Activated CD4-positive, CD25-positive, alpha-beta regulatory T cell treated with anti-CD3 and anti-CD28 coated beads, Interleukin-2, amount 50 U/mL, for 16 hours (primary cell): ENCODE results near the gene TENT4A.

Source experiments
- DNase-seq: peaks from one replicate; pipeline ENCODE4 v3.0.0-alpha.2; 2020; ENCODE audit warnings: low read depth, low spot score

The TENT4A gene

DNA sequence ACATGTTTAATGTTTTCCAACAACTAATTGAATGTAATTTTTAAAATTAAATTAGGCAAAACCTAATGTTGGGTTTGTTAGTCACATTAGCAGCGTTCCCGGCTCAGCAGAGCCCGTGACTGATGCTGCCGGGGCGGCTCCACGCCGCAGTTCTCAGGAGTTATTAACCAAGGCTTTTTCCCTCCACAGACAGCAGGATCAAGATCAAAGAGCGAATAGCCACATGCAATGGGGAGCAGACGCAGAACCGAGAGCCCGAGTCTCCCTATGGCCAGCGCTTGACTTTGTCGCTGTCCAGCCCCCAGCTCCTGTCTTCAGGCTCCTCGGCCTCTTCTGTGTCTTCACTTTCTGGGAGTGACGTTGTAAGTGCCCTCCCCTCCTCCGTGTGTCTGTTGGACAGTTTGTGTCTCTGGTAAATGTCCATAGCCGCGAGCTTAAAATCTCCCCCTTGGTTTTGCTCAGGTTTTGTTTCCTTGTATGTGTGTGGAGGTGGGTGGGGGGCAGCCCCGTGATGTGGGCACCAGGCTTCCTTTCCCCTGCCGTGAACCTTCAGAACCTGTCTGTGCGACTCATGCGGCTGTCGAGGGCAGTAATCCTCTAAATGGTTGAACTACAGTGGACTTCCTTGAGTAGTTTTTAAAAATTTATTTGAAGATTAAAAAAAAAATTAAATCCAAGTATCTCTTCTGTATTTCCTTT is 37.1 kb downstream of the TENT4A start:
- DNase-seq, result no peak

DNA sequence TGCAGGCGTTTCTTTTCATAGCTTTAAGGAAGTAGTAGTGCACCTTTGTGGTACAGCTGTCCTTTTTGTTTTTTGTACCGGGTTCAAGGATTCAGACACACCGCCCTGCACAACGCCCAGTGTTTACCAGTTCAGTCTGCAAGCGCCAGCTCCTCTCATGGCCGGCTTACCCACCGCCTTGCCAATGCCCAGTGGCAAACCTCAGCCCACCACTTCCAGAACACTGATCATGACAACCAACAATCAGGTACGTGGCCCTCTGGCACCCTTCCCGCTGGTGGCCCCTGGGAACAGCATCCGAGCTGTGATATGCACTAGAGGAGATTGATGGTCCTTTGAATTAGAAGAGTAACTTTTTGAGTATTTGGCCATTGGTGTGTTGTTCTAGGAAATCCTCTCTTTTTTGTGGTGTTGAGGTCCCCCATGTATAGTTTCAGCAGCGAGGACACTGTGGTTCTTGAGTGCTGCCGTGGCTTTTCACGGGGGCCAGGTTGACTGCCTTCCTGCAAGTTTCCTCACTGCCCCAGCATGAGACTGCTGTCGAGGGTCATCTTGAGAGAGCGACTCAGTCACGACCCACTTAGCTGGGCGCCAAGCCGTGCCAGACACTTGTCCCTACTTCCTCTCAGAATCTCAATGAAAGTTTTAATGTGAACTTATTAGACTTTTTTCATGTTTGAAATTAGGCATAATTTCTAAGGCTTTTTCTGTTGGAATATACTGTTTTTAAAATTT is 37.9 kb downstream of the TENT4A start:
- DNase-seq, result no peak

DNA sequence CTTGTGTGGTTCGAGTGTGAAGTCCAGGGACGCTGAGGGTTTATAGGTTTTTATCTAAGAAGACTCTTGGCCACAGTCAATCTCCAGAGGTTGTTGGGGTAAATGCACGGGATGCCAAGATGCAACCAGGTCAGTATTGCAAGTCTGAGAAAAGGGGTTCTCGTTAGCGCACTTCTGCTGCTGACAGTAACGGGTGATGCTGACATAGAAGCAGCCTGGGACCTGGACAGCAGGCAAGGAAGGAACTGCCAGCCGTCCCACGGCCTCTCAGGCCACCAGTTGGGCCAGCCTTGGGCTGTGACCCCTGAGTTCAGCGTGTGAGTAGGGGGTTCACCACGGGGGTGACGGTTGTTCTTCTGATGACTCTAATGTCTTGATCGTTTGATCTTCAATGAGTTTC is 39.0 kb downstream of the TENT4A start:
- no peak for DNase-seq

- DNase-seq, result no peak
Observed at GRCh38 chr5:6752782-6753181, 39.5 kb downstream of the TENT4A start.

GRCh38 chr5:6753851-6754250 is 40.6 kb downstream of the TENT4A start:
- no peak for DNase-seq

- DNase-seq, result no peak
Observed at GRCh38 chr5:6754766-6755165, 41.5 kb downstream of the TENT4A start.

GRCh38 chr5:6755519-6755918 is 42.3 kb downstream of the TENT4A start:
- no peak for DNase-seq

DNA sequence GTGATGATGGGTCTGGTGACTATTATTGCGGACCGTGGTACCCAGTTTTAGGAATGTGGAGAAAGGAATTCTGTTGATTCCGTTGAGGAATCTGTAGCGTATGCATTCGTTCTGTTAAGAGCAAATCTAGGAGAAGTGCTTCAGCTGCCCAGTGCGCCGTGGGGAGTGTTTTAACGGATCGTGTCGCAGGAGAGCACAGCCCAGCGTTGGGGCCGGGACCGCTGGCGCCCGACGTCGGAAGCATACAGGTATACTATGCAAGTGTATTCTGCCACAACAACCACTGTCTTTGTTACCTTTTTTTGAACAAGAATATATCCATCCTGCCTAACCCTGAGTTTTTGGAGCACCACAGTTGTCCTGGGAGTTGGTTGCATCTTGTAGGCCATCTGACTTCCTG is 42.7 kb downstream of the TENT4A start:
- no peak for DNase-seq

GRCh38 chr5:6757414-6757969 is 44.3 kb downstream of the TENT4A start:
- DNase-seq, result no peak

DNA sequence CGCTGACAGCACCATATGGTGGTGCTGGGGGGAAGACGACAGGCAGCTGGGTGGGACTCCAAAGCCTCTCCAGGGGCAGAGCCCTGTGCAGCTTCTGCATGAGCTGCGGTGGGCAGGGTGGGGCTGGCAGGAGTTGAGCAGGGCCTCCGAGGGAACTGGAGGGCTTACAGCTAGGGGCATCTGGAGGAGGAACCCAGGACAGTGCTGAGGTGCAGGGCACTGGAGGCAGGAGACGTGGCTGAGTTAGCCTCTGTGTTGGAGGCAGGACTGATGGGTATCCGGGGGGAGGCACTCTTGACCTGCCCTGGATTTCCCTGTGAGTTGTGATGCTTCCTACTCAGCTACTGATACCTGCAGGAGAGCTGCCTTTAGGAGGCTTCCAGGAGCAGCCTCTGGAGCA is 45.0 kb downstream of the TENT4A start:
- no peak for DNase-seq

- DNase-seq, result no peak
Observed at GRCh38 chr5:6758706-6759105, 45.5 kb downstream of the TENT4A start.

DNA sequence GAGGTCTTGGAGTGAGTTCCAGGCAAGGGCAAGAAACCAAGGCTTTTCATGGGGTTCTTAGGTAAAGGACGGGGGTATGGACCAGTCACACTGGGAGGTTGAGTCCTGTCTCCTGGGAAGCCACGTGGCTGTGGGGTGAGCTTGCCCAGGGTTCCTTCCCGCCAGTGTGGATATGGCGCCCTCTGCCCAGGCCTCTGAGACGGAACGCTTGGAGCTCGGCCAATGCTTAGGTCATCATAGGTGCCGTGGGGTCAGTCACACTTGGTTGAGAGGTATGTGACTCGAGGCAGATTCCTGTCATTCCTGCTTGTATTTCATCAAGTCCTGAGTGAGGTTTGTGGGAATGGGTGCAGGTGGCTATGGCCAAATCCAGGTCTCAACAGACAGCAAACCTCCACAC is 46.2 kb downstream of the TENT4A start:
- DNase-seq, result no peak

GRCh38 chr5:6759983-6760382 is 46.8 kb downstream of the TENT4A start:
- DNase-seq, result no peak

DNA sequence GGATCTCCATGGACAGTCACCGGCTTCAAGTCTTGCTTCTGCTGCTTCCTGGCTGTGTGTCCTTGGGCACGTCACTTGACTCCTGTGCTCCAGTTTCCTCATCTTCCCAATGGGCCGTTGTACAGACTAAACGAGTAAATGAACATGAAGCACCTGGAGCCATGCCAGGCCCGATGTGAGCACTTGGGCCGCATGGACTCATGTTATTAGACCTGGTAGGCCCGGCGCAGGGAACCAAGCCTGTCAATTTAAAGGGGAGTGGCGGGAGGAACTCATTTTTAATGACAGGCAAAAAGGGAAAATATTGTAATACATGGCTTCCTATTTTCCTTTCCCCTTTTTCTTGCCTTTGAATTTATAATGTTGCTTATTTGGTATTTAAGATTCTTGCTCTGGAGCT is 47.5 kb downstream of the TENT4A start:
- no peak for DNase-seq

- no peak for DNase-seq
Observed at GRCh38 chr5:6761333-6761732, 48.1 kb downstream of the TENT4A start.

DNA sequence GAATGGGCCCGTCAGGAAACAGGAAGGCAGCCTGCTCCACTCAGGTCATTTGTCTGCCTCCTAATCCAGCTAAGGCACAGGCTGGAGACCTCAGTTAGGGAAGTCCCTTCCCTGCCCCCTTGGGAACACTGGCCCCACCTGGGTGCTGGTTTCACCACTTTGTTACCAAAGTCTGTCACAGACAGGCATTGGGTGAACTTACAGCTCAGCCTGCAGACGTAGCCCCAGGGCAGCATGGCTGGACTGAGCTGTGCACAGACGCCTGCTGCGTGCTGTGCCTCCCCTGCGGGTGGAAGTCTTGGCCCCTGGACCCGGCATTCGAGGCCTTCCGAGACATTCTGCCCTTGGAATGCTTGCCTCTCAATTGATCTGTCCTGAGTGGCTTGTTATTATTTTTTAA is 48.9 kb downstream of the TENT4A start:
- DNase-seq, result no peak

DNA sequence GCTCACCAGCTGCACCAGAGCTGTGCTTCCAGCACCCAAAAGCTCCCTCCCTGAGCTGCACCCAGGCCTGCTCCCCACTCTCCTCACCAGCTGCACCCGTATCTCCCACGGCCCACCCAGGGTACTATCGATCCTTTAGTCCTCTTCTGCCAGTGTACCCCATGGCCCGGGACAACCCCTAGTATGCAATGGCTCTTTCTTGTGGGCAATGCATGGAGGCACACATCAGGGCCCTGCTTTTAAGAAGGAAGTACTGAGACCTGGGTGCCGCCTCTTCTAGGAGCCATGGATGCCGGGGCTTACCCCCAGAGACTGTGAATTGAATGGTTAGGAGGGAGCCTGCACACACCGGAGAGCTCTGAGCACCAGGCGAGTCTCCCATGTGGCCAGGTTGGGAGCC is 49.5 kb downstream of the TENT4A start:
- DNase-seq, result no peak

- DNase-seq, result no peak
Observed at GRCh38 chr5:6763191-6763590, 50.0 kb downstream of the TENT4A start.

GRCh38 chr5:6765612-6766525 is 52.6 kb downstream of the TENT4A start:
- DNase-seq, result peak; percentile 18

- no peak for DNase-seq
Observed at GRCh38 chr5:6766604-6767093, 53.4 kb downstream of the TENT4A start.

GRCh38 chr5:6767481-6768063 is 54.3 kb downstream of the TENT4A start:
- DNase-seq, result no peak
